Activated naive CD4-positive, alpha-beta T cell (primary cell): Measurements from ENCODE around the gene MGRN1.
A peak's percentile ranks its signal among the peaks of the same experiment; 100 is the strongest.

Experiments used
- DNase-seq, 4 experiments: peaks; one replicate each; lab custom pipeline; 2025; lab: John Stamatoyannopoulos, UW

The MGRN1 gene

DNA sequence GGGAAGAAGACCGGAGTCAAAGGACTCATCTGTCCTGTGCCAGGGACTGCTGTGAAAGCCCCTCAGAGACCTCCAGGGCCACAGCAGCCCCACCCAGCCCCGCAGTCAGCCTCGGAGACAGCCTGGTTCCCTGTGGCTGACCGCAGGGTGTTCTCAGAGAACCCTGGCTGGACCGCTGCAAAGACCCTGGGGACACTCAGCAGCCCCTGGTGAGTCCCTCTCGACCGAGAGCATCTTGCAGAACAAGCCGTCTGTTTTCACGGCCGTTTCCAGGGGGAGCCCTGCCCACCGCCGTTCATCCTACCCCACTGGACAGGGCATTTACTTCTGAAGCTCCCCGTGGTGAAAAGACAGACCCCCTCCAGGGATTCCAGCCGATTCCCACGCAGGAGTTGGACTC, 20.2 kb upstream of the MGRN1 start:
- no peak for DNase-seq

DNA sequence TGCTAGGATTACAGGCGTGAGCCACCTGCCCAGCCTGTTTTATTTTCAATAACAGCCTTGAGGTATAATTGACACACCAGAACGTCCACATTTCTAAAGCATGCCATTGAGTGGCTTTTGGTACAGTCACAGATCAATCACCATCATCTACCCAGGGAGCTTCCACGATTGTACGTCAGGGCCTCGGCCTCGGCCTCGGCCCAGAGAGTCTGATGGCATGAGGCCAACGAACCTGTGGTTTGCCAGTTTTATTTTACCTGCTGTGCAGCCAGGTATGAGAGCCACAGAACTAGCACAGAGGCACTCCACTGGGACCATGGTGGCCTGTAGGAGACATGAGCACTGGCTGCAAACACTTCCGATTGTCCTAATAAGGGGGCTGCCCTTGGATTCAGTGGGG, 18.3 kb upstream of the MGRN1 start:
- DNase-seq, result no peak

DNA sequence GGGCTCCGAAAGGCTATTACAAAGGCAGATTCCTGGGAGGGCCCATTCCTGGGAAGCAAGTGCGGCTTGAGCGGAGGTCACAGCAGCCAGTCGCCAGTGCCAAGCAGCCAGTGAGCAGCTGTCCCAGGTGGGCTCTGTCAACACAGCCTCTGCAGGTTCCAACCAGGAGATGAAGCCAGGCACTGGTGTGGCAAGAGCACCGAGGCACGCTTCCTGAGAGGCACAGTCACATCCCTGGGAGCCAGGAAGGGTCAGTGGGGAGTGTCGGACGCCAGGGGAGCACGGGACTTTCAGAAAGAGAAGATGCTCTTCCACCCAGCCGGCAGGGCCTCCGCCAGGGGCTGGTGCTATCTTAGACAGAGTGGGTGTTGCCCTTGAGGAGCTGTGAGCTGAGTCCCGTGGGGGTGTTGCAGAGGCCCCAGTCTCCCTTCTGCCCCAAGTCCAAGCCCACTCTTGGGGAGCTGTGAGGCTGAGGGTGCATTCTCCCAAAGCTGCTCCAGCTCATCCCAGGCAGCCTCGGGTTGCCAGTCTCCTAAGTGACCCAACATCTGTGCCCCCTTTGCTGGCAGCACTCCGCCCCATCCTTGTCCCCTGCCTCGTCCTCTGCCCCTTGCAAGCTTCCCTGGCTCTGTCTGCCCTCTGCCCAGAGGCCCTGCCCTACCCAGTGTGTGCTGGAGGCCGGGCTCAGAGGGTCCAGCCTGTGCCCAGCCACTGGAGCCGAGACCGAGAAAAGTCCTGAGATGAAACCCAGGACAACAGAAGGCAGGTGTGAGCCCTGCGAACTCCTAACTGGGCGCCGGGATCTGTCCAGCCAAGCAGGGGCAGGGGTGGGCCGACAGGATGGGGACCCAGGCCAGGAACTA, 16.6 kb upstream of the MGRN1 start:
- DNase-seq, result no peak

DNA sequence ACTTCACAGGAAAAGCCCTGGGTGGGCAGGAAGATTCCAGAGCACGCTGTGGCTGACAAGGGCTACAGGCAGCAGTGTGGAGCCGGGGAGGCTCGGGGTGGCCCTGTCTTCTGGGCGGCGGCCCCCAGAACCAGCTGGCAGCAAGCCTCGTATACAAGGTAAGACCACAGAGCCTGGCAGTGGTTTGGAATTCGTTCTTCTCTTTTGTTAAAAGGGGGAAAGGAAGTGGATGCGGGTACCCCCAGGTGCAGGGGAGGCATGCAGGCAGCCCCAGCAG, 16.0 kb upstream of the MGRN1 start:
- no peak for DNase-seq

DNA sequence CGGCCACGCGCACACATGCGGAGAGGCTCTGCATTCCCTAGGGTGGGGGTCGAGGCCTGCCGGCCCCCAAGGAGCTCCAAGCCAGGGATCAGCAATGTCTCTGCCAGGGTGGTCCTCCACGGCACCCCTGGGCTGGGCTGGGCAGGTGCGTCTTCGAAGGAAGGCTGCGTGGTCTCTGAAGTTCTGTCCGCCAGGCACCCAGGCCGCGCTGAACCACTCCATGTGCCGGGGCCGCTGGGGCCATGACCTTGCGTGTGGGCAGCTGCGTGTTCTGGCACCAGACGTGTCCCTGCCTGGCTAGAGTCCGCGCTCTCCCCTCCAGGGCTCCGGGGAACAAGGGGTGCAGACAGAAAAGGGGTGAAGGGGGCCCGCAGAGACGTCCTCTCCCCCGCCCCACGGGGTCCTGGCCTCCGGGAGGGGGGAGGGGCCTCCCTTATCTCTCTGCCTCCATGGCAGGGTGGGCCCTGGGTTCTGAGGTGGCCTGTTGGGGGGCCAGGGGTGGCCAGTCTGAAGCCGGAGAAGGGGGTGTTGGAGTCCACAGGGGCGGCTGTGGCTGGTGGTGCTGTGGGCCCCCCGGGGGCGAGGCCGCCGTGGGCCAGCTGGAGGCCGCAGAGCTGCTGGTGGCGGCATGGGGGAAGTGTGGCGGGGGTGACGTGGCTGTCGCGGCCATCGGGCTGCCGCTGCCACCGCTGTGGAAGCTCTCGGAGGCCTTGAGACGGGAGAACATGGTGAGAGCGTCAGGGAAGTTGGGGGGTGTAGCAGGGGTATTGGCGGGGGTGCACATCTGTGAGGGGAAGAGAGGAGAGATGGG, 15.2 kb upstream of the MGRN1 start:
- DNase-seq, result no peak

DNA sequence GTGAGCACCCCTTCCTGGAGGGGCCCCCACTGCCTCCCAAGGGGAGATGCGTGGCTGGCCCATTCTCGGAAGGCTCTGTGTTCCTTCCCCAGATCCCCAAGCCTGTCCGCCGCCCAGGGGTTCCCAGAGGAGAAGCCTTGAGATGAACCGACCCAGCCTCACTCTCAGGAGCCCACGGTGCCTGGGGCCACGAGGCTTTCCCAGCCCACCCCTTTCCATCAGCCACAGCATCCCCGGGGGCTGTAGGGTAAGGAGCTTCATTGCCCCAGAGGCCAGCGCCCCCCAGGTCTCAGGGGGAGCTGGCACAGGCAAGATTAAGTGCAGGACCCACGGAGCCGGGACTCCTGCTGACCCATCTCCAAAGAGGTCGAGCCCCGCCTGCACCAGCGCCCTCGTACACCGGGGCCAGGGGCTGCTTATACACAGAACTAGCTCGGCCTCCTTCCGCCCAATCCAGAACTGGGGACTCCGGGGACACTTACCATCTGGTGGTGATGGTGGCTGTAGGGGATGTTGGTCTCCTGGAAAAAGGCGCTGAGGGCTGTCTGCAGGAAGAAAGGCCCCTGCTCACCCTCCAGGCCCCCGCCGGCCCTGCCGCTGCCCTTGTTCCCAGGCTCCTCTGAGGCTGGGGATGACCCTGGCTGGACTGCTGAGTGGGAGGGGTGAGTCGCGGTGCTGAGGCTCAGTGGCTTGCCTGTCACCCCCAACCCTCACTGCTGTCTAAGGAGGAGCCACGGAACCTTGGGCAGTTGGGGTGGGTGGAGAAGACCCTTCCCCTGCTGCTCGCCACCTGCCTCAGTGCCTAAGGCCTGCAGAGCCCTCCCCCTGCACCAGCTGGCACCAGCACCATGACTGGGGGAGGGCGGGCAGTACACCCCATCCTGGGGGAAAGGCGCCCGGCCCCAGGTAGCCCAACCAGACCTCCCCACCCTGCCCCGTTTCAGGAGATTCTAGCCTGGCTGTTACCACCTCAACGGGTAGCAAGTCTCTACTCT, 14.3 kb upstream of the MGRN1 start:
- no peak for DNase-seq

DNA sequence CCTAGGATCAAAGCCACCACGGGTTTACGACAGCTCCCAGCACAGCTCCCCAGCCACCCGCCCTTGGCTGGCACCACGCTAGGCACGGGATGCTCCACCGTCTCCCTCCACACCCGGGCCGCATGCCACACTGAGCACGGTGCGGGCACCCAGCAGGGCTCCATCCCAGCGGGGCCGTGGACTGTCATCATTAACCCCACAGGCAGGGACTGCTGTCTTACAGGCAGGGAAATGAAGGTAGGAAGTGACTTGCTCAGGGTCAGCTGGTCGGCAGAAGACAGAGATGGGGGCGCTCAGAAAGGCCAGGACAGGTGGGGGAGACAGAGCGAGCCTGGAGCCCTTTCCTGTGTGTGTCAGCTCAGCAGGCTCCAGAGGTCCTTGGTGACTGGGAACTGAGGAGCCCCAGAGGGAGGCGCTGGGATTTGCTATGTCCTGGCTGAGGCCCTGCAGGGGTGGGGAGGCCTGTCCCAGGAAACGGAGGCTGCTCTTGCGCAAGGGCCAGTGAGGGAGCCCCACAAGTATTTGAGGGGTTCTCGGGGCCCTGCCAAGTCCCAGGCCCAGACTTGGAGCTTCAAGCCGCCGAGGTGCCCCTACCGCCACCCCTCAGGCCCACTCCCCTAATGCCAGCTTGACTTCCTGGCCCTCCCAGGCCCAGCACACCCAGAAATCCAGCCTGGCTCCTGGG, 13.1 kb upstream of the MGRN1 start:
- no peak for DNase-seq

DNA sequence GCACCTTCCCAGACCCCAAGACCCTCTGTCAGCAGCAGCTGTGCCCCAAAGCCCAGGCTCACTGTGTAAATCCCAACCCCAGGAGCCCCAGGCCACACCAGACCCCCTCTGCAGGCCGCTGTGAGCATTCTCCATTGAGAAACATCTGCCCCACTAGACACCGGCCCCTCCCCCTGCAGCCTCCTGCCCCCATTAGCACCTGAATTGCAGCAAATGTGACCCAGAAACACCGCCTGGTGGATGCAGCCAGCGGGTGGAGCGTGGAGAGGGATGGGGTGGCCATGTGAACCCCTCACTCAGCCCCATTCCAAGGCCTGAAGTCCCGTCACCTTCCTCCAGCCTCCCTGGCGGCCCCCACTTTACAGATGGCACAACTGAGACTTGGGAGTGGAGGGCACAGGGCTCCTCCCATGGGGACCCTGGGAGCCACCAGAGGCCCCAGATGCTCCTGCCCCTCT, 12.1 kb upstream of the MGRN1 start:
- DNase-seq, result no peak

DNA sequence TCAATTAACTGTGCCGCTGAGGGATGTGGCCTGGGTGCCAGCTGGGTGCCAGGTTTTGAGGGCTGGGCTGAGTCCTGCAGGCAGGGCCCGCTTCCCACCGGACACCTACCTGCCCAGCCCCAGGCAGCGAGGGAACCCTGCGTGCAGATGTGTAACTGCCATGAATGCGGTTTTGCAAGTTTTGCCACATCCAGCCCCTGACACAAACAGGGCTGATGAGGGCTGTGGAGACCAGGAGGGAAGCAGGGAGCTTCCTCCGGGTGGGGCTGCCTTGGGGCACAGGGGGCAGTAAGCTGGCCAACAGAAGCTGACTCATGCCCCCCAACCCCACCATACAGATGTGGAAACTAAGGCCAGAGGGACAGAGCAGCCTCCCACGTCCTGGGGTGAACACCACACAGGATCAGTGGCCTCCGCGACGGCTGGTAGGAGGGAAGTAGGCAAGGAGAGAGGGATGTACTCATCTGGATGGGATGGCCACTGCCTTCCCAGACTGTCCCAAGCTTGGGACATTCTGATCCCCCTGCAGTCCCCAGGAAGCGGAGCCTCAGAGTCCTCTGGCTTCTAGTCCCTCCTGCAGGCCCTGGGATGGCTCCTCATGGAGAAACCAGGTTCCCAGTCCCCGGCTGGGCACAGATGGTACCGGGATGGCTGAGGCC, 11.5 kb upstream of the MGRN1 start:
- DNase-seq, result no peak

DNA sequence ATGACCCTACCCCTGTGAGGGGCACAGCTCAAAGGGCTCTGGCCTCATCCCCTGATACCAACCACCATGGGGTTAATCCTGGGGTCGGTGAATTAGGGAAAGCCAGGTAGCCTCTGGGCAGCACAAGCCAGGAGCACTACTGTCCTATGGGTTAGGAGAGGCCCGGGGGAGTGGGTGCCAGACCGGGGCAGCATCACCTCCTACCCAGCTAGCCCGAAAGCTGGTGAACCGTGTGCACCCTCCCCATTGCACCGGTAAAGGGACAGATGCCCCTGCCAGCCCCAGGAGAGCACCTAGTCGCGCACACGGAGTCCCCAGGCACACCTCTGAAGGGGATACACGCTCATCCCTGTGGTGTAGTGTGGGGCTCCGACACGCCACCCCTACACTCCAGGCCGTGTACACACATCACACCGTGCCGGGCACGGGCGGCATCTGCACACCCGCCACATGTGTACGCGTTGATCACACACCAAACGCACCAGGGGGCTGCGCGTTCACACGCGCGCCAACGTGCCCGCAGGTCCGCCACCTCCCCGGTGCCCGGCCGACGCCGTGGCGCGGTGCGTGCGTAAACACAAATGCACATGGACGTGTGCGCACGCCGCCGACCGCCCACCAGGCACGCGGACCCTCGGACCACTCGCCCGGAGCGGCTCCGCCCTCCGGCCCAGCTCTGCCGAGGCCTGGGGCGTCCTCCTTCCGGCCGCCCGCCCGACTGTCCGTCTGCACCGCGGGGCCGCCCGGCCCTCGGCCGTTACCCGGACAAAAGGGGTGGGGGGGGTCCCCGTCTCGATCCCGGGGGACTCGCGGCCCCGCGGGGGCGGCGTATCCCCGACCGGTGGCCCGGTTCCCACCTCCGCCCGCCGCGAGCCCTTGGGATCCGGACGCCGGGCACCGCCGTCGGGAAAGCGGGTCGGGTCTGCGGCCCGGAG, 10.7 kb upstream of the MGRN1 start:
- peak in 1 of 4 experiments; percentile 16 for DNase-seq

DNA sequence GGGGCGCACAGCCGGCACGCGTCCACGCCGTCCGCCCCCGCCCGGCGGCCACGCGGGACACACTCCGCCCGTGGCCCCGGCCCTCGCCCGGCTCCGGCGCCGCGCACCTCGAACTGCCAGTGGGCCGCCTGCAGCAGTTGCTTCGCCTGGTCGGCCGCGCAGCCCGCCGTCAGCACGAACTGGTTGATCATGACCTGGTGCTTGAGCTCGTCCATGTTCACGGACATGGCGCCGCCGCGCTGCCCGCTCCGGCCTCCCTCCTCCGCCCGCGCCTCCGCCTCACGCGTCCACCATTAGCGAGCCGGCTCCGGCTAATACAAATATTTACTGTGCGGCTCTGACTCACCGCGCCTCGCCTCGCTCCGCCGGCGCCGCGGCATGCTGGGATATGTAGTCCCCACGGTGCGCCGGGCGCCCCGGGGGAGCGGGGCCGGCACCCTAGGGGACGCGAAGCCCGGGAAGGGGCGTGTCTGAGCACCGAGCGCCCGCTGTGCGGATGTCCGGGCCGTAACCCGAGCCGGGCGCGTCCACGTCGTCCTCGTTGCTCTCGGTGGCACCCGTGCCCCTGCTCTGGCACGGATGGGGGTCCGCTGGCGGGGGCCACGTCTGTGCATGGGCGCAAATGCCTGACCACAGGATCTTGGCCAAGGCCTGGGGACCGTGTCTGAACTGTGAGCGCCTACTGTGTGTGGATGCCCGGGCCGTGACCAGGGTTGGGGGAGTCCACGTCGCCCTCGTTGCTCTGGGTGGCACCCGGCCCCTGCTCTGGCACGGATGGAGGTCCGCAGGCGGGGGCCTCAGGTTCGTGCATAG, 9.8 kb upstream of the MGRN1 start, which contains the start of gene UBALD1:
UBALD1 (minus strand) TSS at position 318 of the 813 bp plus-strand sequence; CDS start at position 227, 91 bp downstream.
- peak; percentile 42 to 65 (median 44) for DNase-seq

DNA sequence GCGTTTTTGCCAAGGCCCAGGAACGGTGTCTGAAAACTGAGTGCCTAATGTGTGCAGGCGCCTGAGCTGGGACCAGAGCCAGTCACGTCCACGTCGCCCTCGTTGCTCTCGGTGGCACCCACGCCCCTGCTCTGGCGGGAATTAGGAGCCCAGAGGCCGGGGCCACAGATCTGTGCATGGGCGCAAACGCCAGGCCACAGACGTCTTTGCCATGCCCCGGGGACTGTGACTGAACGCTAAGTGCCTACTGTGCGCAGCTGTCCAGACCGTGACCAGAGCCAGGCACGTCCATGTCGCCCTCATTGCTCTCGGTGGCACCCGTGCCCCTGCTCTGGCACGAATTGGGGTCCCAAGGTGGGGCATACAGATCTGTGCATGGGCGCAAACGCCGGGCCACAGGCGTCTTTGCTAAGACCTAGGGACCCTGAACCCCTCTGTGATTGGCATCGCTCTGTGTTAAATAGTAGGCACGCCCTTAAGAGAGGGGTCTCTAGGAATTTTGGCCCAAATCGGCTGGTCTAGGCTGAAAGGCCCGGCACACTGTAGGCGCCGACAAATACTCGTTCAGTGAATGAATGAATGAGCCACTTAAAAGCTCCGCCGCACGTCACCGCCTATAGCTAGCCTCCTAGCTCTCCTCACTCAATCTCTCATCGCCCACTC, 9.1 kb upstream of the MGRN1 start:
- DNase-seq, result no peak

DNA sequence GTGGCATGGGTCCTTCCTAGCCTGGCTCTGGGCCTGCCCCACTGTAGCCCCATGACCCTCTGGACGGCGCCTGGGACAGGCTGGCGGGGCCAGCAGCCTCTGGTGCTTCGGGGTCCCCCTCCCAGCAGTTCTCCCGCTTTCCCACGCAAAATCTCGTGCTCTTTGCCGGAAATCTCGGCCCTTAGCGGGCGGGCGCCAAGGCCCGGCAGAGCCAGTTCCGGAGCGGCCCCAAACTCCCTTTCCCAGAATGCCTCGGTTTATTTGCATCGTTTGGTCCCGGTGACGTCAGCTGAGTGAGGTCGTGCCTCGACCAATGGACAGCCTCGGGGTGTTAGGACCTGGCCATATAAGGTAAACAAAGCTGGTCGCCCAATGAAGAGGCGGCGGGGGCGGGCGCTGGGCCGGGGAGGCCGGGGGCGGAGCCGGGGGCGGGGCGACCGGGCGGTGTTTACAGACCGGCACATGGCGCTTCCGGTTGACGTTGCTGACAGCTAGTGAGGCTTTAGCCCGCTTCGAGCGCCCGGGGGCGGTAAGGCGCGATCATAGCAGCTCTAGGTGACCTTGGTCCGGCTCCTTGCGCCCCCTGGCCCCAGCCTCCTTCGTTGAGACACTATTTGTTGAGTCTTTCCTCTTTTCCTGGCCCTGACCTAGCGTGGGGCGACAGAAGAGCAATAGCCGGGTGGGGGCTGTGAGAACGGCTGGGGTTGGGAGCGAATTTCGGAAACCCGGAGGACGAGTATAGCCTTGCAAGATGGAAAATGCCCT, 8.4 kb upstream of the MGRN1 start:
- DNase-seq, result peak; percentile 94 to 98 (median 96)

DNA sequence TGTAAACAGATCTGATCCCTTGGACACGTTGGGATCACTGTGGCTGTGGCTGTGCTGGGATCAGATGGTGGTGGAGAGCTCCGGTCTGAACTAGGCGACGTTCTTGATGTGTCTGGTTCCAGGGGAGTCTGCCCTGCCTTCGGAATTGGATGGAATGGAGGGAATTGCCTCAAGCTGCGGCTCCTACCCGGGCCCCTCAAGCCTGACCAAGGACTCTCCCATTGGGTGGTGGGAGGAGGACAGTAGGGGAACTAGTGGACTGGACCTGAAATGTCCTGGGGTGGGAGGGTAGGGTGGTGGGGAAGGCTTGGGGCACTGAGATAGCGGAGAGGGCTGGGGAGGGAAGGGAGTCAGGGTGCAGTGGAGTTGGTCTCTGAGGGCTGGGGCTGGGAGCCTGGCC, 6.7 kb upstream of the MGRN1 start:
- no peak for DNase-seq

DNA sequence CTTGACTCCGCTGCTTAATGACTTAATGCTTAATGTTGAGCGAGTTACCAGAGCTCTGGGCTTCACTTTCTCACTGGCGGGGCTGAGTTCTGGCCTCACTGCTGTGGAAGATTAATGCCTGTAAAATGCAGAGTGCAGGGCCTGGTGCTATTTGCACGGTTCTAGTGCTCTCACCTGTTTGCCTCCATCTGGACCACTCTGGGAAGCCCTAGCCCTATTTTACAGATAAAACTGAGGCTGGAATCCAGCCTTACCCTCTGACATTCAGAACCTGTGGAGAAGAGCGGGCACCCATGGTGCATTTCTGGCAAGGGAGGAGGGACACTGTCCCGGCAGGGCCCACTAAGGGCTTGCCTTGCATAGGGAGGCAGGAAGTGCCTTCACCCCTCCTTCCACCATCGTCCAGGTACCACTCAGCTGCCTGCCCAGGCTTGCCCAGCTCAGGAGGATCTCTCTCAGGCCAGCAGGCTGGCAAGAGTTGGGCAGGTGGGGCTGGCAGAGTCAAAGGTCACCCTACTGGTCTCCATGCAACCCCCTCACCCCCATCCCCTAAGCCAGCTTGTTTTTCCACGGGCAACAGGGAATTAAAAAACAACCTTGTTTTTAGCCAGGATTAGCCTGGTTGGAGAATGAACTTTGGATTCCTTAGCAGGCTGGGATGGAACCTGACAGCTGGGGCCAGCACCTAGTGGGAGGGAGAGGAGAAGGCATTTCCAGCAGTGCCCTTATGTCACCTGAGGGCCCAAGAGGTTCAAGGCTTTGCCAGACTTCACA, 5.8 kb upstream of the MGRN1 start:
- no peak for DNase-seq

DNA sequence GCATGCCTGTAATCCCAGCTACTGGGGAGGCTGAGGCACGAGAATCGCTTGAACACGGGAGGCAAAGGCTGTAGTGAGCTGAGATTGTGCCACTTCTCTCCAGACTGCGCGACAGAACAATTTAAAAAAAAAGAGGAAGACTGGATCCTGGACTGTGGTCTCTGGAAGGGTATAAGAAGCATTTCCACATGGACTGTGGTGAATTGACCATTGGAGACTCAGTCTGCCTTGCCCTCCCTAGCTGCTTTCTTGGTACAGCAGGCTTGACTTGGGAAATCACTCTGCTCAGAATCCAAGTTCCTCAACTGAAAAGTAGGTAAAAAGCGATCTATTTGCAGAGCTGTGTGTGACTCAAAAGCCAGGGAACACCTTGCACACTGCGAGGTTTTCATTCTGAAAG, 1.0 kb upstream of the MGRN1 start:
- no peak for DNase-seq
